ENCODE measurements around the gene HSD3B7. TPM values are rescaled to one million over a fixed set of nuclear protein-coding genes. Genes with fewer than 3 reads are reported as not detected.

The HSD3B7 gene
- total and polyA plus RNA-seq, 10 donors, result 5.3 to 24.5 (median 18.1) TPM

DNA sequence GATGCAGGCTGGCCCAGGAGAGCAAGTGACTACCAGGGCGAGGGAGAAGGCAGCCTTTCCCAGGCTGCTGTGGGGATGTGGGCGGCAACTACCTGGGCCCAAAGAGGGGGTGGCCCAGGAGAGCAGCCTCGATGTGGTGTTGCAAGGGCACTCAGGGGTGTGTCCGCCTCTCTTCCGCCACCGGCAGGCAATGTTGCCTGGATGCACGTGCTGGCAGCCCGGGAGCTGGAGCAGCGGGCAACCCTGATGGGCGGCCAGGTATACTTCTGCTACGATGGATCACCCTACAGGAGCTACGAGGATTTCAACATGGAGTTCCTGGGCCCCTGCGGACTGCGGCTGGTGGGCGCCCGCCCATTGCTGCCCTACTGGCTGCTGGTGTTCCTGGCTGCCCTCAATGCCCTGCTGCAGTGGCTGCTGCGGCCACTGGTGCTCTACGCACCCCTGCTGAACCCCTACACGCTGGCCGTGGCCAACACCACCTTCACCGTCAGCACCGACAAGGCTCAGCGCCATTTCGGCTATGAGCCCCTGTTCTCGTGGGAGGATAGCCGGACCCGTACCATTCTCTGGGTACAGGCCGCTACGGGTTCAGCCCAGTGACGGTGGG is 2.7 kb downstream of the HSD3B7 start:
- no peak overlapping the region for H3K4me3 ChIP-seq
- no peaks in the 10 kb centered on the region for H3K9me3 ChIP-seq
- no peaks in the 10 kb centered on the region for H3K27me3 ChIP-seq (replicated peaks in 1 of 7)
- peaks cover 0 to 50% (median 25%) of the 10 kb centered on the region in 6 donors for H3K36me3 ChIP-seq
- DNase-seq, result no peak
- no peak overlapping the region for H3K27ac ChIP-seq
- WGBS, 5 donors, result 92 to 96% (median 94%) methylated on average over 10 to 30 of the region's 30 CpGs
- TF ChIP-seq POLR2A (IDR thresholded peaks at IDR 0.05) (no peak), POLR2AphosphoS5 (IDR thresholded peaks at IDR 0.05) (peak in 1 of 3 donors; percentile 26)
- TF ChIP-seq, protein P1, sequence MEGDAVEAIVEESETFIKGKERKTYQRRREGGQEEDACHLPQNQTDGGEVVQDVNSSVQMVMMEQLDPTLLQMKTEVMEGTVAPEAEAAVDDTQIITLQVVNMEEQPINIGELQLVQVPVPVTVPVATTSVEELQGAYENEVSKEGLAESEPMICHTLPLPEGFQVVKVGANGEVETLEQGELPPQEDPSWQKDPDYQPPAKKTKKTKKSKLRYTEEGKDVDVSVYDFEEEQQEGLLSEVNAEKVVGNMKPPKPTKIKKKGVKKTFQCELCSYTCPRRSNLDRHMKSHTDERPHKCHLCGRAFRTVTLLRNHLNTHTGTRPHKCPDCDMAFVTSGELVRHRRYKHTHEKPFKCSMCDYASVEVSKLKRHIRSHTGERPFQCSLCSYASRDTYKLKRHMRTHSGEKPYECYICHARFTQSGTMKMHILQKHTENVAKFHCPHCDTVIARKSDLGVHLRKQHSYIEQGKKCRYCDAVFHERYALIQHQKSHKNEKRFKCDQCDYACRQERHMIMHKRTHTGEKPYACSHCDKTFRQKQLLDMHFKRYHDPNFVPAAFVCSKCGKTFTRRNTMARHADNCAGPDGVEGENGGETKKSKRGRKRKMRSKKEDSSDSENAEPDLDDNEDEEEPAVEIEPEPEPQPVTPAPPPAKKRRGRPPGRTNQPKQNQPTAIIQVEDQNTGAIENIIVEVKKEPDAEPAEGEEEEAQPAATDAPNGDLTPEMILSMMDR (IDR thresholded peaks at IDR 0.05 in 8 of 11, conservative IDR thresholded peaks at IDR 0.05 in 3 of 11), result no peak
- H3K4me1 ChIP-seq, result peaks cover 6 to 30% (median 25%) of the 10 kb centered on the region in 6 donors
- intact Hi-C loops (cut with DNase I; ENCODE audit: low total_unique reads), result loop anchor here (5.0 to 10.0 kb wide), 2 partner anchors 107 to 455 kb away; partner anchors contain the start of genes VKORC1 and ZNF843

DNA sequence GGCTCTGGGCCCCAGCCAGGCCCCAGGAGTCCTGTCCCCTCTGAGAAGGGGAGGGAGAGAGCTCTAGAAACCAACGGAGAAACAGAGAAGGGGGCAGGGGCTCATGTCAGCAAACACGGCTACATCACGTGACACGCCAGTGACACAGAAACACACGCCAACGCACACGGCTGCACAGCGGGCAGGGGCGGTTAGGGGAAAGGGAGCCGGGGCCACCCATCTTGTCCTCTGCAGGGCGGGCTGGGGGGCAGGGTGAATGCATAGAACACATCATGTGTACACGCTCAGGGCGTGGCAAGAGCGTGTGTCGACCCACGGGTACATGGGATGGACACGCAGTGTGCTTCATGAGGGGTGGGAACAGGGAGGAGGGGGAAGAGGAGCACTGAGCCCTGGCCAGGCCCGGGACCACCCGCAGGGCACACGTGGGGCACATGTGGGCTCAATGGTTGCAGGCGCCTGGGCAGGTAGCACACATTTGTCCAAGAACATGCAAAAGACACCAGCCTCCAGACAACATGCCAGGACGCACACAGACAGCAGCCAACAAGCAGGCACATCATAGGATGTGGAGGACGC is 4.6 kb downstream of the HSD3B7 start:
- WGBS, 5 donors, result 89 to 93% (median 89%) methylated on average over 22 to 23 of the region's 23 CpGs
- TF ChIP-seq POLR2A (IDR thresholded peaks at IDR 0.05) (no peak), POLR2AphosphoS5 (IDR thresholded peaks at IDR 0.05) (no peak)
- TF ChIP-seq, protein P1 (IDR thresholded peaks at IDR 0.05 in 8 of 11, conservative IDR thresholded peaks at IDR 0.05 in 3 of 11), result no peak
- Histone ChIP-seq H3K4me3 (no peak overlapping the region), H3K27me3 (replicated peaks in 1 of 7) (no peaks in the 10 kb centered on the region), H3K4me1 (peaks cover 6 to 27% (median 20%) of the 10 kb centered on the region in 6 donors), H3K27ac (no peak overlapping the region), H3K36me3 (peaks cover 0 to 31% (median 7%) of the 10 kb centered on the region in 6 donors), H3K9me3 (no peaks in the 10 kb centered on the region)
- intact Hi-C loops (cut with DNase I; ENCODE audit: low total_unique reads), result loop anchor here (5.0 to 10.0 kb wide), 3 partner anchors 105 to 878 kb away; partner anchors contain the start of genes VKORC1 and ZNF843
- no peak for DNase-seq

GRCh38 chr16:30990105-30990504 is 5.1 kb downstream of the HSD3B7 start:
- intact Hi-C loops (cut with DNase I; ENCODE audit: low total_unique reads), result loop anchor here (5.0 kb wide), 1 partner anchor 877 kb away; no protein-coding TSS in a partner anchor
- no peak for DNase-seq
- WGBS, 5 donors, result 74 to 83% (median 76%) methylated on average over 7 to 12 of the region's 12 CpGs
- H3K9me3 ChIP-seq, result no peaks in the 10 kb centered on the region
- H3K27me3 ChIP-seq (replicated peaks in 1 of 7), result no peaks in the 10 kb centered on the region
- no peak overlapping the region for H3K27ac ChIP-seq
- no peak for TF ChIP-seq POLR2A (IDR thresholded peaks at IDR 0.05)
- no peak for TF ChIP-seq POLR2AphosphoS5 (IDR thresholded peaks at IDR 0.05)
- TF ChIP-seq, protein P1 (IDR thresholded peaks at IDR 0.05 in 8 of 11, conservative IDR thresholded peaks at IDR 0.05 in 3 of 11), result no peak
- H3K4me1 ChIP-seq, result peaks cover under 1 to 22% (median 15%) of the 10 kb centered on the region in 6 donors
- peaks cover 0 to 29% (median 7%) of the 10 kb centered on the region in 6 donors for H3K36me3 ChIP-seq
- H3K4me3 ChIP-seq, result no peak overlapping the region

DNA sequence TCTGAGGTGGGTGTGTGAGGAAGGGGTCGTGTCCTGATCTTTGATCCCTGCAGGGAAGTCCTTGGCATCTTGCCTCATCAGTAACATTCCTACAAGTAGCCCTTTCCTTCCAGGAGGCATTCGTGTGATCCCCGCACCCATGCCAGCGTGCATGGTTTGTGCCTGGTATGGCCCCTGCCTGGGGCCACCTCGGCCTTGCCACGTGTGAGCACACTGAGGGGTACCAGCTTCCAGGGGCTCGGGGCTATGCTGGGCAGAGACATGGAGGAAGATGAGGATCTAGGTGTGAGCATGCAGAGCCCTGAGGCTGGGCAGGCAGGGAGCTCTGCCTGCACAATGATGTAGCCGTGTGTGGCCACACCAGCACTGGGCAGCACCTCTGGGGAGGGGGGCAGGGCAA is 6.0 kb downstream of the HSD3B7 start:
- no peak for DNase-seq
- H3K4me3 ChIP-seq, result no peak overlapping the region
- intact Hi-C loops (cut with DNase I; ENCODE audit: low total_unique reads), result loop anchor here (5.0 kb wide), 1 partner anchor 876 kb away; no protein-coding TSS in a partner anchor
- H3K36me3 ChIP-seq, result peaks cover 0 to 27% (median 7%) of the 10 kb centered on the region in 6 donors
- WGBS, 5 donors, result 69 to 81% (median 71%) methylated on average over 4 to 8 of the region's 8 CpGs
- H3K4me1 ChIP-seq, result peaks cover 0 to 13% (median 7%) of the 10 kb centered on the region in 6 donors
- H3K9me3 ChIP-seq, result no peaks in the 10 kb centered on the region
- no peaks in the 10 kb centered on the region for H3K27me3 ChIP-seq (replicated peaks in 1 of 7)
- H3K27ac ChIP-seq, result no peak overlapping the region
- TF ChIP-seq POLR2AphosphoS5 (IDR thresholded peaks at IDR 0.05), result no peak

Data from spleen (tissue), 11 donors.